Activated CD4-positive, alpha-beta T cell treated with anti-CD3 and anti-CD28 coated beads, Interleukin-2, amount 50 U/mL, for 48 hours (primary cell): Measurements from ENCODE around the gene CCL5.

Source experiments
- DNase-seq, 2 experiments: peaks; one replicate each; pipeline ENCODE4 v3.0.0-alpha.2; 2020

The CCL5 gene

GRCh38 chr17:35865412-35866340 lies 14.5 kb downstream of the CCL5 start:
- DNase-seq = no peak

- no peak for DNase-seq
Measured at GRCh38 chr17:35864853-35865252, 15.3 kb downstream of the CCL5 start.

DNA sequence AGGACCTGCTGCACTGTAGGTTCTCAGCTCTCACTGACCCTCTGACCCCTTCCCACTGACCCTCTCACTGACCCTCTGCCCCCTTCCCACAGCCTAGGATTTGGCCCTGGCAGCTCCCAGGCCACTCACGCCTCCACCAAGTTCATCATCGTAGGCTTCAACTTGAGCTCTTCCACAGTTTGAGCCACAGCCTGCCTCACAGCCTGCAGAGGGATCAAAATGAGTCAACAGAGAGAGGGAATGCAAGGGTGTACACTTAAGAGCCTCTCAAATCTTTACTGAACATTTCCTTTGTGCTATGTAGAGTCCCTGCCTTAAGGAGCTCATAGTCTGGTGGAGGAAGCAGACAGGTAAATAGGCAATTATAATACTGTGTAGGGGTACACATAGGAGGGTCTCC lies 23.6 kb downstream of the CCL5 start:
- peak in 1 of 2 experiments; percentile 14 for DNase-seq

GRCh38 chr17:35855965-35856364 lies 24.2 kb downstream of the CCL5 start:
- no peak for DNase-seq

DNA sequence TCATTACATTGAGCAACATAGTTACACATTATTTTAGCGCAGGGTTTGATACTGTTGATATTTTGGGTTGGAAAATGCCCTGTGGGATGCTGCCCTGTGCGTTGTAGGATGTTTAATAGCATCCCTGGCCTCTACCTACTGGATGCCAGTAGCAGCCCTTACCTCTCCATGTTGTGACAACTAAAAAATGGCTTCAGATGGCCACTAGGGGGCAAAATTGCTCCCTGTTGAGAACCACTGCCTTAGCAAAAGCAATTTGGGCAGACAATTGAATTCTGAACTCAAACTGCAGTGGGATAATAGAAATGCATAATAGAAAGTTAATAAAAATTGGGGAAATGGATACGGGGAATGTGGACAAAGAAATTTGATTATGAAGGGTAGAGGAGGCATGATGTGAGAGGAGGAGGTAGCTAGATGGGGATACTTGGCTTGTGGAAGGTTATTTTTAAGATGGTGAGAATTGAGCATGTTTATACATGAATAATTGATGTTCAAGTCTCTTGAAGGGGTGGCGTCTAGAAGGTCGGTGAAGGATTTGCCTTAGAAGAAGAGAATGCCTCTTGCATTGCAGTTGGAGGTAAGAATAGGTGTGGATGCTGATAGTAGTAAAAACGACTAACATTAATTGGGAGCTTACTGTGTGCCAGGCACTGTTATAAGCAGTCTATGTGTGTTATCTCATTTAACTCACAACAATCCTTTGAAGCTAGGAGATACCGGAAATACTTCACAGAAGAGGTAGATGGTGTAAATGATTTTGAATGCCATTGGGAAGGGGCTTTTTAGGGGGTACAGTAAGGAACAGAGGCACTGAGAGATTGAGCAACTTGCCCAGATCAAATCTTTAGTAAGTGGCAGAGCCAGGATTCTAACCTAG lies 30.5 kb downstream of the CCL5 start:
- peak; percentile 36 to 57 for DNase-seq

GRCh38 chr17:35847633-35848373 lies 32.4 kb downstream of the CCL5 start:
- DNase-seq = no peak

DNA sequence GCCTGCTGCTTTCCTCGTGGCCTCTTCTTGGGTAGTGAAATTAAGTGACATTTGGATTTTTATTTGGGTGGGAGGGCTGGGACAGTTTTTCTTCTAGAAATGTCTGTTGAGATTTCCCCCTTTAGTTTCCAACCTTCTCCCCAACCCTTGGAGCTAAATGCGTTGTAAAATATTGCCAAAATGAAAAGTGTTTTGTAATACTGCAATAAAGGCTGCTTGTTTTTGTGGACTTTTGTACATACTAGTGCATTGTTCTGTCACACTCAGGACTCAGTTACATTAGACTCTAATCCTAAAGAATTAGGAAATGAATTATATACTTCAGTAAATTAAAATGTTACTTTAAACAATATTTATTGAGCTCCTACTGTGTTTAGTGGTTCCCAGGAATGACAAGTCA lies 33.2 kb downstream of the CCL5 start:
- DNase-seq = no peak

- DNase-seq = no peak
Measured at GRCh38 chr17:35846055-35846809, 33.9 kb downstream of the CCL5 start.

DNA sequence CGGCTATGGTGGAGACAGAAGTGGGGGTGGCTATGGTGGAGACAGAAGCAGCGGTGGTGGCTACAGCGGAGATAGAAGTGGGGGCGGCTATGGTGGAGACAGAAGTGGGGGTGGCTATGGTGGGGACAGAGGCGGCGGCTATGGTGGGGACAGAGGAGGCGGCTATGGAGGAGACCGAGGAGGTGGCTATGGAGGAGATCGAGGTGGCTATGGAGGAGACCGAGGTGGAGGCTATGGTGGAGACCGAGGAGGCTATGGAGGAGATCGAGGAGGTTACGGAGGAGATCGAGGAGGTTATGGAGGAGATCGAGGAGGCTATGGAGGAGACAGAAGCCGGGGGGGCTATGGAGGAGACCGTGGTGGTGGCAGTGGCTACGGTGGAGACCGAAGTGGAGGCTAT lies 35.6 kb downstream of the CCL5 start:
- DNase-seq = no peak

DNA sequence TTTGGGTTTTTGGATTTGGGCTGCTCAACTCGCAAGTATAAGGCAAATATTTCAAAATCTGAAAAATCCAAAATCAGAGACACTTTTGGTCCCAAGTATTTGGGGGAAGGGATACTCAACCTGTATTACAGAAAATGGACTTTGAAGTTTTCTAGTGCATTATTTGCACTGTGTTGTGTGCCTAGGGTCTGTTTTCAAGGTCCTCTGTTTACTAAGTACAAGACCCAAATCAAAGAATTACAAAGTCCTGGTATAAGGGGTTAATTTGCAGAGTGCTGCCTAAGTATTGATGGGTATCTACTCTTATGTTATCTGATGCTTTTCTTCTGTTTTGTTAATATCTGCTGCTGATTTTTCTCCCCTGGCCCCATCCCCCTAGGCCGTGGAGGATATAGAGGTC lies 36.5 kb downstream of the CCL5 start:
- no peak for DNase-seq

GRCh38 chr17:35842239-35842638 lies 37.9 kb downstream of the CCL5 start:
- DNase-seq = no peak

DNA sequence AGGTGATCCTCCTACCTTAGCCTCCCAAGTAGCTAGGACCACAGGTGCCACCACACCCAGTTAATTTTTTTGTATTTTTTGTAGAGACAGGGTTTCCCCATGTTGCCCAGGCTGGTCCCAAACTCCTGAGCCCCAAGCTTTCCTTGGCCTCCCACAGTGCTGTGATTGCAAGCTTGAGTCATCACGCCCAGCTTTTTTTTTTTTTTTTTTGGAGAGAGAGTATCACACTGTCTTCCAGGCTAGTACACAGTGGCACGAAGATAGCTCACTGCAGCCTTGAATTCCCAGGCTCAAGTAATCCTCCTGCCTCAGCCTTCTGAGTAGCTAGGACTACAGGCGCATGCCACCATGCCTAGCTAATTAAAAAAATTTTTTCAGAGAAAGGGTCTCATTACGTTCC lies 38.7 kb downstream of the CCL5 start:
- DNase-seq = no peak

GRCh38 chr17:35841101-35841500 lies 39.1 kb downstream of the CCL5 start:
- no peak for DNase-seq

DNA sequence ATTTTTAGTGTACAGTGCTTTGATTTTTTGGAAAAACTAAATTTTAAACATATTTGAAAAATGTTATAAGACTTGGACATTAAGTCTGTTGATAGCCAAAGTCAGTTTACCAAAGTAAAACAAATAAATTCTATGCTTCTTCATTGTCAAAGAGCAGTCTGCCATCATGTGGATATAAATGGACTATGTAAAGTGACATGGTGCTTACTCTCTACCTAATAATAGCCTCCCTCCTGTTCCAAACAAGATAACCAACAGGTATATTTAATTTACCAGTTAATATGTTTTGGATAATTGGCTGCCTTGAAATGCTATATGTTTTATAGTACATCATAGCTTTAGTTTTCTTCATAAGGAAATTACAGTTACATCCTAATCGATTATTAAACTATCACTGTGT lies 55.0 kb downstream of the CCL5 start:
- no peak for DNase-seq
